ENCODE results near the gene HM13. TPM values are rescaled to one million over a fixed set of nuclear protein-coding genes. Genes with fewer than 3 reads are reported as not detected.

The HM13 gene
- total RNA-seq, 2 donors from 2014 or later = 120 to 206 TPM

DNA sequence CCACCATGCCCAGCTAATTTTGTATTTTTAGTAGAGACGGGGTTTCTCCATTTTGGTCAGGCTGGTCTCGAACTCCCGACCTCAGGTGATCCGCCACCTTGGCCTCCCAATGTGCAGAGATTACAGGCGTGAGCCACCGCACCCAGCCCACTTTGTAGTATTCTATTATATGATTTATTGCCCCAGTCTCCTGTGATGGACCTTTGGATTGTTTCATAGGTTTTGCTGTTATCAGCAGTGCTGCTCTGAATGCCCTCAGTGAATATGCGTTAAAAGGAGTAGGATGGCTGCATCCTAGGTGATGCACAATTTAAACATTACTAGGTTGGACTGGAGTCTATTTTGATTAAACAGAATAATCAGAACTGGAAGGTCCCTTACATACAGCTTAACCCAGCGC, 101.2 kb downstream of the HM13 start:
- DNase-seq = no peak
- H3K4me1 Mint-ChIP-seq = peaks cover 15% of the 10 kb centered on the region
- 91 to 96% methylated on average over 3 to 8 of the region's 8 CpGs for WGBS, 2 experiments (ENCODE audit: insufficient coverage in 1 of 2, insufficient read length in 1 of 2)
- H3K27ac ChIP-seq (ENCODE audit: low read depth, low read length) = no peak overlapping the region
- no peak overlapping the region for H3K27ac Mint-ChIP-seq
- peaks cover 2% of the 10 kb centered on the region for H3K36me3 Mint-ChIP-seq (ENCODE audit: low read depth)
- peaks cover 4% of the 10 kb centered on the region for H3K27me3 Mint-ChIP-seq (ENCODE audit: insufficient read depth)
- peaks cover 2% of the 10 kb centered on the region for H3K9me3 Mint-ChIP-seq
- H3K36me3 ChIP-seq (ENCODE audit: control insufficient read depth, insufficient read depth, low read length) = no peaks in the 10 kb centered on the region
- H3K4me3 Mint-ChIP-seq = no peak overlapping the region
- no peaks in the 10 kb centered on the region for H3K27me3 ChIP-seq (ENCODE audit: control insufficient read depth, insufficient read depth, low read length, poor library complexity, severe bottlenecking)
- no peak overlapping the region for H3K4me3 ChIP-seq (ENCODE audit: low read length)
- no peaks in the 10 kb centered on the region for H3K9me3 ChIP-seq (ENCODE audit: control insufficient read depth, low read length)
- H3K9ac ChIP-seq (ENCODE audit: extremely low read depth, low read length, poor library complexity, severe bottlenecking) = no peak overlapping the region
- TF ChIP-seq, protein P1, sequence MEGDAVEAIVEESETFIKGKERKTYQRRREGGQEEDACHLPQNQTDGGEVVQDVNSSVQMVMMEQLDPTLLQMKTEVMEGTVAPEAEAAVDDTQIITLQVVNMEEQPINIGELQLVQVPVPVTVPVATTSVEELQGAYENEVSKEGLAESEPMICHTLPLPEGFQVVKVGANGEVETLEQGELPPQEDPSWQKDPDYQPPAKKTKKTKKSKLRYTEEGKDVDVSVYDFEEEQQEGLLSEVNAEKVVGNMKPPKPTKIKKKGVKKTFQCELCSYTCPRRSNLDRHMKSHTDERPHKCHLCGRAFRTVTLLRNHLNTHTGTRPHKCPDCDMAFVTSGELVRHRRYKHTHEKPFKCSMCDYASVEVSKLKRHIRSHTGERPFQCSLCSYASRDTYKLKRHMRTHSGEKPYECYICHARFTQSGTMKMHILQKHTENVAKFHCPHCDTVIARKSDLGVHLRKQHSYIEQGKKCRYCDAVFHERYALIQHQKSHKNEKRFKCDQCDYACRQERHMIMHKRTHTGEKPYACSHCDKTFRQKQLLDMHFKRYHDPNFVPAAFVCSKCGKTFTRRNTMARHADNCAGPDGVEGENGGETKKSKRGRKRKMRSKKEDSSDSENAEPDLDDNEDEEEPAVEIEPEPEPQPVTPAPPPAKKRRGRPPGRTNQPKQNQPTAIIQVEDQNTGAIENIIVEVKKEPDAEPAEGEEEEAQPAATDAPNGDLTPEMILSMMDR (conservative IDR thresholded peaks at IDR 0.05) = no peak
- no peaks in the 10 kb centered on the region for H3K4me1 ChIP-seq (ENCODE audit: control insufficient read depth, insufficient read depth, low read length)

DNA sequence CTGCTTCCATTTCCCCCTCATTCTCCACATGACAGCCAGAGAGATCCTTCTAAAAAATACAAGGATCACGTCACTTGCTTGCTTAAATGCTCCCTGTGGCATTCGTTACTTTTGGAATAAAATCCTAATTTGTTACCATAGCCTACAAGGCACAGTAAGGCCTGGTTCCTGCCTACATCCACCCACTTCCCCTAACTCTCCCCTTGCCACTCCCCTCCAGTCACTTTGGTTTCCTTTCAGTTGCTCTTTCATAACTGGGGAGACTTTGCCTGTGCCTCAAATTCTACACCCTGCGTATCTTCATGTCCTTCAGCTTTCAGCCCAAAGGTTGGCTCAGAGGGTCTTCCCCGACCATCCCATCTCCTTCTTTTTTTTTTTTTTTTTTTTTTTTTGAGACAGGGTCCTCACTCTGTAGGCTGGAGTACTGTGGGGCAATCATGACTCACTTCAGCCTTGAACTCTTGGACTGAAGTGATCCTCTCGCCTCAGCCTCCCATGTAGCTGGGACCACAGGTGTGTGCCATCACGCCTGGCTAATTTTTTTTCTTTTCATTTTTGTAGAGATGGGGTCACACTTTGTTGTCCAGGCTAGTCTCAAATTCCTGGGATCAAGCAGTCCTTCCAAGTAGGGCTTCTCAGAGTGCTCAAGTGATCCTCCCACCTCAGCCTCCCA, 103.3 kb downstream of the HM13 start:
- no peak overlapping the region for H3K4me3 ChIP-seq (ENCODE audit: low read length)
- Mint-ChIP-seq H3K36me3 (ENCODE audit: low read depth) (peaks cover 2% of the 10 kb centered on the region), H3K4me1 (peaks cover 3% of the 10 kb centered on the region), H3K27me3 (ENCODE audit: insufficient read depth) (peaks cover 7% of the 10 kb centered on the region), H3K9me3 (peaks cover 2% of the 10 kb centered on the region), H3K4me3 (no peak overlapping the region), H3K27ac (no peak overlapping the region)
- H3K4me1 ChIP-seq (ENCODE audit: control insufficient read depth, insufficient read depth, low read length) = no peaks in the 10 kb centered on the region
- 91 to 92% methylated on average over 5 to 6 of the region's 6 CpGs for WGBS, 2 experiments (ENCODE audit: insufficient coverage in 1 of 2, insufficient read length in 1 of 2)
- no peaks in the 10 kb centered on the region for H3K9me3 ChIP-seq (ENCODE audit: control insufficient read depth, low read length)
- no peak overlapping the region for H3K9ac ChIP-seq (ENCODE audit: extremely low read depth, low read length, poor library complexity, severe bottlenecking)
- no peaks in the 10 kb centered on the region for H3K27me3 ChIP-seq (ENCODE audit: control insufficient read depth, insufficient read depth, low read length, poor library complexity, severe bottlenecking)
- TF ChIP-seq, protein P1 (conservative IDR thresholded peaks at IDR 0.05) = no peak
- no peaks in the 10 kb centered on the region for H3K36me3 ChIP-seq (ENCODE audit: control insufficient read depth, insufficient read depth, low read length)
- DNase-seq = no peak
- H3K27ac ChIP-seq (ENCODE audit: low read depth, low read length) = no peak overlapping the region

Small RNA genes within 50 kb of the gene (microRNA-seq; reads per million reads assigned to microRNA genes)
- gene MIR3193 (ENCODE audit: borderline microRNAs expressed) = not detected

Other genes with a start within 250 kb of the HM13 start
- not detected for gene DEFB116, start 205.9 kb upstream of the HM13 start, total RNA-seq
- not detected for gene DEFB118, start 145.8 kb upstream of the HM13 start, total RNA-seq
- not detected for gene DEFB119, start 123.9 kb upstream of the HM13 start, total RNA-seq
- gene DEFB121, start 108.2 kb upstream of the HM13 start, total RNA-seq = not detected
- not detected for gene DEFB123, start 73.8 kb upstream of the HM13 start, total RNA-seq
- gene DEFB124, start 39.3 kb upstream of the HM13 start, total RNA-seq = not detected
- not detected for gene REM1, start 39.2 kb upstream of the HM13 start, total RNA-seq
- 100 to 1,000 TPM; 380 to 447 TPM for gene ID1, start 90.8 kb downstream of the HM13 start, total RNA-seq
- gene COX4I2, start 123.5 kb downstream of the HM13 start, total RNA-seq = not detected
- gene BCL2L1, start 208.4 kb downstream of the HM13 start, total RNA-seq = 10 to 100 TPM; 60.3 to 89.5 TPM
- gene TPX2, start 224.8 kb downstream of the HM13 start, total RNA-seq = 100 to 1,000 TPM; 108 to 118 TPM

Data from endodermal cell (in vitro differentiated cells).